NCI-H69 (cell line): Measurements from ENCODE around the gene ORMDL3.
"Not testable (repeated sequence)": the region's sequence is repeated elsewhere in the genome, so short reads cannot be mapped to it uniquely, and the experiment has no call there.

Experiments
- DNase-seq: peaks from one replicate; lab custom pipeline; 2025; lab: John Stamatoyannopoulos, UW

ORMDL3 gene

GRCh38 chr17:39949028-39949427 is 21.6 kb upstream of the ORMDL3 start:
- no peak for DNase-seq

DNA sequence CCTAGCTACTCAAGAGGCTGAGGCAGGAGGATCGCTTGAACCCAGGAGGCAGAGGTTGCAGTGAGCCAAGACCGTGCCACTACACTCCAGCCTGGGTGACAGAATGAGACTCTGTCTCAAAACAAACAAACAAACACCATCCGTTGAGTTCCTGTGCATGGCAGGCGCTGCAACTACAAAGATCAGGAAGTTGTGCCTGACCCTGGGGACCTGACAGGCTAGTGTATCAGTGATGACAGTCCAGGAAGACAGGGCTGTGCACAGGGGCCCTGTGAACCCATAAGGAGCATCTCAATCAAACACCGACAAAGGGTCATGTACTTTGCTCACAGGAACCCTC is 21.1 kb upstream of the ORMDL3 start:
- not testable (repeated sequence) for DNase-seq

DNA sequence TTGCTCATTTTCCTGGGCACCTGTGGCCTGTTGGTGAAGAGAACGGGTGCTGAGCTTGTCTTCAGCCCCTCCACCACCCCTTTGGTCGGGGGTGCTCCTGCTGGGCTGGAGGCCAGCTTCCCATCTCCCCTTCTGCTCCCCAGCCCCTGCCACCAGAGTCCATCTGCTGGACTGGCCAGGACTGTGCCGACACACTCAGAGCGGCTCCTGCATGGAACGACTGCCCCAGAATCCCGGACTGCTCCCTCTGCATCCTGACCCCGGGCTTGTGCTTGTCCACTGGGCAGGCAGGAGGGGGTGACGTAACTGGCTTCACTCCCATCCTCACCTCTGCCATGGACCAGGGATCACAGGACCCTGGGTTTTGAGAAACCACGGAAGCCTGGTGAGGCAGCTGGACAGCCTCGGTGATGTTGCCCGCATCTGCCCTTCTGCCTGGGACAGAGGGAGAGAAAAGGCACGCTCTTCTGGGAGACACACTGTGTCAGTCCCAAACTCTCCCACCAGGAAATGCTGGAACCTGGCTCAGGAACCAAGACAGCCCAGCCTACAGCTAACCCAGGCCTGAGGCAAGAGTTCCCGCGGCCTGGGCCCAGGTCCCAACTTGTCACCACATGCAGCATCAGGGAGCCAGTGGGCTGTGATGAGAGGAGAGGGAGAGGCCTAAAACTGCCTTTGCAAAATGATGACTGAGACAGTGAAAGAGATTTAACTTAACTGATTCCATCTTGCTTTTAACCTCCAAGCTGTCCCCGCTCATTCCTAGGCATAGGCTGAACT is 19.3 kb upstream of the ORMDL3 start:
- DNase-seq: no peak

- no peak for DNase-seq
These were observed 17.0 kb upstream of the ORMDL3 start for GRCh38 chr17:39944393-39944711.

GRCh38 chr17:39943702-39944392 is 16.4 kb upstream of the ORMDL3 start:
- DNase-seq: no peak

GRCh38 chr17:39939588-39940419 is 12.4 kb upstream of the ORMDL3 start:
- peak; percentile 69 for DNase-seq

DNA sequence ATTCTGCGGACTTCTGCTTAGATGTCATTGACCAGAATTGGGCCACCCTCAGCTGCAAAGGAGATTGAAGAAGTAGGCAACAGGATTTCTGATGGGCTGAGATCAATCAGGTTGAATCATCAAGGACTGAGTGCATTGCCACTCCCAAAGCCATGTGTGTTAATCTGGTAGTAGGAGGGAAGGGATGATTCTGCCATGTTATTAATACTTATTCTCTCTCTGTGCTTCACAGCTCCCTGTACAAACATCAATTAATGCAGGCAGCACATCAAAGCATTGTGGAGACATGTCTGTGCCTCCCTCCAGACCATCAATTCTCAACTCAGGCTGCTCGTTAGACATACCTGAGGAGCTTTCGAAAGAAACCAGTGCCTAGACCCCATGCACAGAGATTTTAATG is 11.7 kb upstream of the ORMDL3 start:
- peak; percentile 15 for DNase-seq

GRCh38 chr17:39938140-39938869 is 10.9 kb upstream of the ORMDL3 start:
- no peak for DNase-seq

GRCh38 chr17:39937447-39937846 is 10.0 kb upstream of the ORMDL3 start:
- DNase-seq: no peak

DNA sequence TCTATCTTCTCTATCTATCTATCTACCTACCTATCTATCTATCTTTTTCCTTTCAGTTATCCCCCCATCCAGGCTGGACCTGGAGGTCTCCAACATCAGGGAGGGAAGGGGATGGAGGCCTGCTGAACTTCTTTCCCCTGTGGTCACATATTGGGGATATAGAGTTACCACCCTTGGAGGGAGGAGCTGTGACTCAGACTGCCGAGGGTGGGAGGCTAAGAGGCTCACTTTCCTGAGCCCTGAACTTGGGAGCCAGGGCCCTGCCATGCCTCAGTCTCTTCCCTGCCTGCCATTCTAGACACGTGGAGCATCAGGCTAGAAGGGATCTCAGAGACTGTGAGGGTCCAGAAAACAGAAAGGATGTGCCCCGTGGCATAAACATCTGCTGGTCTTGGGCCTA is 8.5 kb upstream of the ORMDL3 start:
- no peak for DNase-seq

- DNase-seq: no peak
These were observed 6.9 kb upstream of the ORMDL3 start for GRCh38 chr17:39934324-39934723.

GRCh38 chr17:39933912-39934311 is 6.5 kb upstream of the ORMDL3 start:
- no peak for DNase-seq

DNA sequence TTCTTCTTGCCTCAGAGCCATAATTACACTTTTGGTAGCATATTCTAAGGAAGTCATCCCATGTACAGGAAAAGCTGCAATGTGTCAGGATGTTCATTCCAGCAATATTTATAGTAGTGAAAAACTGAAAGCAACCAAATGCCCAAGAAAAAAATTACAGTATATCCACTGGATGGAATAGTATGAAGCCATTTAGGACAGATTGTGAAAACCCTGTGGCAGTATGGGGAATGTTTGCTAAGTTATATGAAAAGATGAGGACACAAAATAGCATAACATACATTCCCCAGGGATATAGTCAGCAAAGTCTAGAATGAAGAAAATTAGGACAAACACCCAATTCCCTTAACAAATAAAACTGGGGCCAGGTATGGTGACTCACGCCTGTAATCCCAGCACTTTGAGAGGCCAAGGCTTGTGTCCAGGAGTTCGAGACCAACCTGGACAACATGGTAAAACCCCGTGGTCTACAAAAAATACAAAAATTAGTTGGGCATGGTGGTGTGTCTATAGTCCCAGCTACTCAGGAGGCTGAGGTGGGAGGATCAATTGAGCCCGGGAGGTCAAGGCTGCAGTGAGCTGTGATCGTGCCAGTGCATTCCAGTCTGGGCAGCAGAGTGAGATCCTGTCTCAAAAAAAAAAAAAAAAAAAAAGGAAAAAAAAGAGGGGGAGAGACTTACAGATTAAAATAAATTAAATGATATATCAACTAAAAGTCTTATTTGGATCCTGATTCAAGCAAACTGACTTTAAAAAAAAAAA is 2.4 kb upstream of the ORMDL3 start:
- DNase-seq: no peak

GRCh38 chr17:39928858-39929645 is 1.7 kb upstream of the ORMDL3 start:
- DNase-seq: no peak

GRCh38 chr17:39927929-39928857 is 792 bp upstream of the ORMDL3 start:
- no peak for DNase-seq

GRCh38 chr17:39926588-39927100 is 757 bp downstream of the ORMDL3 start:
- peak; percentile 32 for DNase-seq

GRCh38 chr17:39926135-39926587 is 1.2 kb downstream of the ORMDL3 start:
- DNase-seq: no peak

DNA sequence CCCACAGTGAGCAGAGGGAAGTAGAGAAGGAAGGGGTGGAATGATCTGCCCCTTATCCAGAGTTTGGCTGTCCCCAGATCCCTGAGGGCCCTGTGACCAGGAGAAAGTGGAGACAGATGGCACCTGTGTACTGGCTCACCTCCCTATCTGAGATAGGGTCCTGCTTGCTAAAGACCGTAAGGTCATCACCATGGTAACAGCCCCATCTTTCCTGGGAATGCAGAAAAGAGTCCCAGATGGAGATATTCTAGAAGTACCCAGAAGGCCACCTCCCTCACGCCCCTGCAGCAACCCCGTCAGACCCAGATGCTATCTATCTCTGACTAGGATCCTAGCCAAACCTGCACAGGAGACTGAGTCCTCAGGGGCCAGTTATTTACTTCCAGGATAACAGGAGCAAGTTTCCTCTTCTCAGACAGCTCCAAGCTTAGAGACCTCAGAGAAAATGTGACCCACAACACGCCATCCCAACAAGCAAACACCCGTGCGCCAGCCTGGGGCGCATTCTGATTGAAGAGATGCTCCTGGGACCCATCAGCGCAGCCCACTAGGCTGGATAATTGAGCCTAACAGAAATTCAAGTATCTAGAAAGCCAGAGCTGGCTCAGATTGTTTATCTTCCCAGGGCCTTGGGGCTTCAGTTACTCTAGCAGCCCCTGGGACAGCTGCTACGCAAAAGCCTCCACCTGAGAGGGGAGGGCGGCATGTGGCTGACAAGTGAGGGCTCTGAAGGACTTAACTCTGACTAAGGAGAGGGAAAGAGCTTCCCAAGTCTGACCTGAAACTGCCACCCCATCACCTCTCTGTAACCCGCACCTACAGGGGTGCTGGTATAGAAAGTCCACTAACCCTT is 1.9 kb downstream of the ORMDL3 start:
- DNase-seq: peak; percentile 34
